Bone marrow (tissue), 2 donors: ENCODE measurements around the gene SELPLG.
"Not testable (repeated sequence)": the region's sequence is repeated elsewhere in the genome, so short reads cannot be mapped to it uniquely, and the experiment has no call there.

ENCODE experiments used
- DNase-seq, 2 donors: peaks; one replicate each; lab custom pipeline; 2025; lab: John Stamatoyannopoulos, UW

The SELPLG gene

GRCh38 chr12:108655812-108656175 lies 22.1 kb upstream of the SELPLG start:
- not testable (repeated sequence) for DNase-seq

DNA sequence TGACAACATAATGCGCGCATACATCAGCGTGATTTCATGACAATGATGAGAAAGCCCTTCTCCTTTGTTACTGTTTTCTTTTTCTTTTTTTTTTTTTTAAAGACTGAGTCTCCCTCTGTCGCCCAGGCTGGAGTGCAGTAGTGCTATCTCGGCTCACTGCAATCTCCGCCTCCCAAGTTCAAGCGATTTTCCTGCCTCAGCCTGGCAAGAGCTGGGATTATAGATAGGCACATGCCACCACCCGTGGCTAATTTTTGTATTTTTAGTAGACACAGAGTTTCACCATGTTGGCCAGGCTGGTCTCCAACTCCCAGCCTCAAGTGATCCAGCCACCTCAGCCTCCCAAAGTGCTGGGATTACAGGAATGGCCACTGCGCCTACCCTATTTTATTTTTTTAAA lies 20.9 kb upstream of the SELPLG start:
- not testable (repeated sequence) for DNase-seq

- no peak for DNase-seq
Measured at GRCh38 chr12:108653922-108654321, 20.2 kb upstream of the SELPLG start.

GRCh38 chr12:108653082-108653516 lies 19.4 kb upstream of the SELPLG start:
- no peak for DNase-seq

DNA sequence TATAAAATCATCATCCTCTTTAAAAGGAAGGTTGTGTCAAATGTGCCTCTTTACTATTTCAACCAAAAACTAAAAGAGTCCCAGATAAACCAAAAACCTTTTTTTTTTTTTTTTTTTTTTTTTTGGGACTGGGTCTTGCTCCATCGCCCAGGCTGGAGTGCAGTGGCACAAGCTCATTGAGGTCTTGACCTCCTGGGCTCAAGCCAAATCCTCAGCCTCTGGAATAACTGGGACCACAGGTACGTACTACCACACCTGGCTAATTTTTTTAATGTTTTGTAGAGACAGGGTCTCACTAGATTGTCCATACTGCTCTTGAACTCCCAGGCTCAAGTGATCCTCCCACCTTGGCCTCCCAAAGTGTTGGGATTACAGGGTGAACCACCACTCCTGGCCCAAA lies 16.4 kb upstream of the SELPLG start:
- DNase-seq, result no peak

- no peak for DNase-seq
Measured at GRCh38 chr12:108649669-108650068, 16.0 kb upstream of the SELPLG start.

GRCh38 chr12:108649126-108649525 lies 15.4 kb upstream of the SELPLG start:
- DNase-seq, result no peak

- DNase-seq, result no peak
Measured at GRCh38 chr12:108648371-108648770, 14.7 kb upstream of the SELPLG start.

DNA sequence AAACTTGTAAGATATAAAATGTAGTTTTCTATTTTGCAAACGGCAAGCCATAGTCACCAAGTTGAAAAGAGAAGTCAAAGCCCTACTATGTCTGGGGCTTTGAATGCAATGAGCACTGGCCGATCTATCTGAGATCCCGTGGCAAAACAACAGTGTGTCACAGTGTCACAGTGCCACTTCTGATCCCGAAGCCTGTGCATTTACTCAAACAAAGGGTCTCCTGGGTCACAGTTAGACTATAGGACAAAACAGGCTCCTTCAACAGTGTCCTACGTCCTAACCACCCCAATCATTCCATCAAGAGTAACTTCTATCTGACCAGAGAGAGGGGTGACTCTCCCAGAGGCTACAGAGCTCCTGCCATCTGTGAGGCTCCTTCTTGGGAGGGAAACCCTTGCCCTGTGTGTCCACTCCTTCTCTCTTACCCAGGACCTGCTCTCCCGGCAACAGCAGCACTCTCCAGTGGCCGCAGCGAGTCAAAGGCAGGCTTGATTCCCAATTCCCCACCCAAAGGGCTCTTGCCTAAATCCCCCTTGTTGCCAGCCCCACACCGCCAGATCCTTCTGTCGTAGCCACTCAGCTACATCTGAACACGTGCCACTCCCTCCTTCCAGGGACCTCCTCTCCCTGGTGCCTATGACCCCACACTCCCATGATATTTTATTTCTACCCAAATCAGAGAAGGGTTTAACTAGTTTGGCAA lies 14.0 kb upstream of the SELPLG start:
- no peak for DNase-seq

- no peak for DNase-seq
Measured at GRCh38 chr12:108646600-108647579, 13.2 kb upstream of the SELPLG start.

DNA sequence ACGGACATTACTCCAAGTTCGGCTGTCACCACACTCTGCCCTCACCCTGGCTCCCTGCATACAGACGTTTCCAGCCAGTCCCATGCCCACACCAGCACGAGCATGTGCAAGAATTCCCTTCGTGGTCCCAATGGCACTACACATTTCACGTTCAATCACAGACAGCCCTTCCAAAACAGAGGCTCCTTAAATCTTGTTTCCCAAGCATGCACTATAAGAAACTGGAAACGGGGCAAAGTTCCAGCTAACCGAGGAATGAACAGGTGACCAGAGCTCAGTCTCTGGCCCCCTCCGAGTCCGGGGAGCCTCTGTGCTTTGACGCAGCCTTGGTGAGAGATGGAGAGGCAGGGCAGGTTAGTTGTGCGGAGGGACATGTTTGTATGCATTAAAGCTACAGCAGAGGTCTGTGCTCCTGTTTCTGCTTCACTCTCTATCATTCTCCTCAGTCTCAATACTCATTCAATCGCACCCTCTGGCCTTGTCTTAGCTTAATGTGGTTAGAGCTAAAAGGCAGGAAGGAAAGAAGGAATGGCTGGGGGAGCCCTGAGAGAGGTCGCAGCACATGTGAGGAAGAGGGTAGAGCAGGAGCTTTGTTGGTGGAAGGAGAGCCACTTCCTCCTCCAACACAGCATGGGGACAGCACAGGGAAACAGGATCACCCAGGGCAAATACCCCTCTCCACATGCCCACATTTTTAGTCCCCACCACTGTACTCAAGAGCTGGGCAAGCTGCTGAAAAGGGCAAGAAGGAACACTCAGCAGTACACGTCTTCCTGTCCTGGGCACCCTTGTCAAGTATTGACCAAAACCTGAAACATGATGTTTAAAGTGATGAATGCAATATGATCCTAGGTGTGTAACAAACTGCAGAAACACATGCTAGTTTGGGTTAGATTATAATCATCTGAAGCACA lies 12.2 kb upstream of the SELPLG start:
- no peak for DNase-seq

- DNase-seq, result no peak
Measured at GRCh38 chr12:108644811-108645120, 11.1 kb upstream of the SELPLG start.

- no peak for DNase-seq
Measured at GRCh38 chr12:108643941-108644810, 10.5 kb upstream of the SELPLG start.

DNA sequence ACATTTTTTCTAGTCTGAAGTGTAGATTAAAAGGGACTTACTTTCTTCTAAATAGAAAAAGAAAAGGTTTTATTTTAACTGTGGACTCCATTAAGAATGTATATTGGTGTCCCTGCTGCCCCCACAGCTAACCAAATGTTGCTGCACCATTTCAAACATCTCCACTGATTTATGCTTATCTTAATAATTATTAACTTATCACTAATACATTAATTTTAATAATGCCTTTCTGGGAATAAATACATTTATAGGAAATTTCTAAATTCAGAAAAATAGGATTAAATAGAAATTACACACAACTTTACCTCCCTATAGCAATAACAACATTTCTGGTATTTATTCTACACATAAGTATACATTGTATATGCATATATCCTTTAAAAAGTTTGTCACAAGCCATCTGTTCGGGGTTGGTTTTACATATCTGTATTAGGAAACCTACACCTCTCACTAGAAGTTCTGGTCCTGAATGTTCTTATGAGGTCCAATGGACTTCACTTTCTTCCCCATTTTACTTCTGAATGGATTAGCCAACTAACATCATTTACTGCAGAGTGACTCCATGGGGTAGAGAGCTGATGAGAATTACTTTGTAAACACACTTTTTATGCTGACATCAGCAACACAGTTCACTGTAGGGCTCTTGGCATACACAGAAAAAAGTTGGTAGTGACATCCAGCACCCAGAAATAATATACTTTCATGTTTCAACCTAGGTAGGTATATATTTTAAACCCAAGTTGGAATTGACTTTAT lies 9.4 kb upstream of the SELPLG start:
- DNase-seq, result no peak

GRCh38 chr12:108642269-108642870 lies 8.7 kb upstream of the SELPLG start:
- DNase-seq, result no peak

GRCh38 chr12:108641446-108642268 lies 8.0 kb upstream of the SELPLG start:
- DNase-seq, result no peak

DNA sequence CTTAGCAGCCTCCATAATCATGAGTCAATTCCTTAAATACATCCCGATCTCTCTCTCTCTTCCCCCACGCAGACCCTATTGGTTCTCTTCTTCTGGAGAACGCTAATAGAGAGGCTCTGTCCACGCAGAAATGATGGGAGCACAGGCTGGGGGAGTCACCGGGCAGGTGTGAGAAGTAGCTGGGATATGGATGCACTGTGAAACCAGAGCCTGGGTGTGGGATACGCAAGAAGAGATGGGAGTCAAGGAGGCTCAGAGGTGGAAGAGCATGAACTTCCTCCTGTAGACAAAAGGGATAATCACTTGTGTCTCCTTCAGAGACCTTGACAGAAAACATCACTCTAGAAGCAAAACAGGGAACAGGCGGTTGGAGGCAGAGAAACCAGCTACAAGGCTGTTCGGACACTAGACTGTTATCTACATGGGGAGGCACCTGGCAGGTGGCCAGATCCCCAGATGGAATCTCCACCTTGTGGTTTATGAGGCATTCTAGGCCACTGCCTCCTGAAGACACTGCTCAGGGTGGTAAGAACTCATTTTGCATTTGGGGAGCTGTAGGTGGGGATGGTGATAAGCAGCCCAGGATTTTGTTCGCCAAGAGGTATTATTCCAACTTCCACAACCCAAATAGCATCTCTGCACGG lies 7.2 kb upstream of the SELPLG start:
- DNase-seq, result no peak

DNA sequence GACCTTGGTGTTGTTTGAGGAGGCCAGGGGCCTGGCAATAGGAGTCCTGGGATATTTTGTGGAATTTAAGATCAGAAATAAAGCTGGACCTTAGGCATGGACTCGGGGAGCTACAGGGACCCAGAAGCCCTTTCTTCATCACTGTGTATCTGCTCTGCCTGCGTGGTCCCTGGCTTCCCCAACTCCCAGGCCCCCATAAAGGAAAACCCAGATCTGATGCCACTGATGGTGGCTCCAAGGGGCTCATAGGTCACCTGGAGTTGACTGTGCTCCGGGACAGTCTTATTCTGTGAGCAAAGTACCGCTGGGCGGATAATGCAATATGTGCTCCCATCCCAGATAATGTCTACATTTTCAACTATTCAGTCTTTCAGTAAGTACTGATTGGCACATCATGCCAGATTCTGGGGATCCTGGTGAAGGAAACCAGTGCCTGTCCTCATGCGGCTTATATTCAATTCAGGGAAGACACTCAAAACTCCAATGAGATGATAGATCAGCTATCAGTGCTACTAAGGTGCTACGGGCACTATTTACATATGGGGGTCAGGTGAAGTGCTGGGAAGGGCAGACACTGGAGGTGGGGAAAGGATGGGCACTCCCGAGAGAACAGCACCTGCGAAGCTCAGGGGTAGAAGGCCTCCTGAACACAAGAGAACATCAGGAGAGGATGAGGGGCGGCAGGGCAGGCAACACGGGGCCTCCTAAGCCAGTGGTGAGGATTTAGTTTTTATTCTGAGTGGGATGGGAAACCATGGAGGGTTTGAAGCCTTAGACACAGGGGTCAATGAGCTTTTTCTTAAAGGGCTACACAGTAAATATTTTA lies 5.5 kb upstream of the SELPLG start:
- no peak for DNase-seq
